Inferior parietal cortex (tissue), 1 donor: Measurements from ENCODE around the gene HLCS.

Source experiments
- DNase-seq: peaks from one replicate; pipeline ENCODE4 v3.0.0-alpha.2; 2016; ENCODE audit errors: extremely low spot score

HLCS gene

DNA sequence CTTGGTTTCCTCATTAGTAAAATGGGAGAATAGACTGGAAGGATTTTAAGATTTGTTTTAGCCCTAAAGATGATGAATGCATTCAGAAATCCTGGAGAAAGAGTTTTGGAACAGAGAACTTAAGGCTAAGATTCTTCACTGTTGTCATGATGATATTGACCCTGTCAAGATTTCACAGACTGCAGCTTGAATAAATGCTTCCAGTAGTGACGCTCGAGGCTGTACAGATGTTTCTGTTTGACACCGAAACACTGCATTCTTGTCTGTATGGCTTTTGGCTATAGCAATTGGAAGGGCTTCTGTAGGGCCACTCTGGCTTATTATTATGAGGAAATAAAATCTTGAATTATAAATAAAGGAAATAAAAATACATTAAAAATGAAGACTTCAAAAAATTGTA, 241.8 kb downstream of the HLCS start:
- no peak for DNase-seq

DNA sequence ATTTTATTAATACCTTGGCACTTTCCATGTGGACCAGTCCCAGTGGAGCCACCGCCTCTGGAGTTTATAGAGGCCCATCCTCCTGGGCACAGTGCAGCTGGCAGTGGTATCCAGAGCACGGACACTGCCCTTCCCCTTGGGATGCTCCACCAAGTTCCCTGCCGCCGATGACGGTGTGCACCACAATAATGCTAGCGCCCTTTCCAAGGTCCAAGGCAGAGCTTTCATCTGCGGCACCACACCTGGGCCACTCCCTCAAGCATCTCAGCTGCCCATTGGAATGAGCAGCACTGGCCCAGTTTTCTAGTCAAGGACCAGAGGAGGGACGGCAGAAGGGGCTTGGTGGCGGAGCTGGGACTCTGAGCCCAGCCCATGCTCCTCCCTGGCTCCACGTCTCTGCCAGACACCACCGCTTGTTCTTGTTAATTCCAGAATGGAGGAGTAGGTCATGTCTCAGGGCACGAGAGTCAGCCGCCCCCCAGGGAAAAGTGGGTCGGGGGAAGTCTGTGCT, 243.0 kb downstream of the HLCS start:
- no peak for DNase-seq

DNA sequence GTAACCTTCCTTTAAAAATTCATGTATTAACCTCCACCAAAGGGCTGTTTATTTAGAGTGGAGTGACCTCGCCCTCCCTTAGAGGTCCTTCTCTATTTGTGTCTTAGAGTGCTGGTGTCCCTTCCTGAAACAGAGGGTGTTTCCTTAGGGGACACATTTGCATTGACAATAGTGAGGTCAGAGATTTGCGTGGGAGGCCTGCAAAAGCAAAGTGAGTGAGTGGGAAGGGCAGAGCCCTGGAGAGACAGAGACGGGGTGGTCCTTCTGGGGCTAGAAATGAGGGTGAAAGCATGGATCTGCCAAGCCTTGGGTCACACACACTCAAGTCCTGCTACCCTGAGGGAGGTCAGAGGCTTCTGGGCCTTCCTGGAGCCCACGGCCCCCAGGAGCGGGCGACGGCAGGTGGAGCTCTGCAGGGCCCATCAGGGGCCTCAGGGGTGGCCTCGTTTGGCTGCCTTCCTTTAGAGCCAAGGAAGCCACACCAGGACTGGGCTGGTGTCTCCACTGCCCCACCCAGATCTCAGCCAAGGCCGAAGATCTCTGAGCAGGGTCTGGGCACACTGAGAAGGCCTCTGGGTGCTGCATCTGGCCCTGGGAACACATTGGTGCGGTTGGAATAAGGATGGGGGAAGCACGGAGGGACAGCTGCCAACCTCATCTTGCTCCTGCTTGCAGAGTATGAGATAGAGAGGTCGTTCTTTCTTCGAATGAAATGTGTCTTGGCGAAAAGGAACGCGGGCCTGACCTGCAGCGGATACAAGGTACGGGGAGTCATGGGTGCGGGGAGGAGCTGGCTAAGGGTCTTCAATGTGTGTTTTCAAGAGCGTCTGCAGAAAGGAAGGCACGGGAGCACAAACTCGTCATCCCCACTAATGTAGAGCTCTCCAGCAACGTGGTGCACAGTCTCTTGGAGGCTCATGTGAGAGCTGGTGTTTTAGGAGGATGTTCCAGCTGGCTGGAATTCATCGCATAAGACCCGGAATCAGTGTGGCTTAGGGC, 243.8 kb downstream of the HLCS start:
- no peak for DNase-seq

DNA sequence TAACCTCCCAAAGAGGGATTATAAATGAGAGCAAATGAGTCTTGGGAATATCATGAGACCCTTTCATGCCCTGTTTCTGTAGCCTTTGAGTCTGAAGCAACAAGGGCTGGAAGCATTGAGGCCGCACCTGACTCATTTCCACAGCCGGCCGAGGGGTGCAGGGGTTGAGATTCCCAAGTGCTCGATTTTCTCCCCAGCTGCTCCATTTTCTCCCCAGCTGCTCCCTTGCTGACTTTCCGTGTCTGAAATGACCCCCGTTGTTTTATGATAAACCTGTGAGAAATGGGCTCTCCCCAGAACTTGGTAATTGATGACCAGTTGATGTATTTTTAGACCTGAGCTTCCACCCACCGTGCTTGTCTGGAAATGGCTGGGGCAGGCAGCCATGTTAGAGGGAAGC, 244.7 kb downstream of the HLCS start:
- DNase-seq: no peak

DNA sequence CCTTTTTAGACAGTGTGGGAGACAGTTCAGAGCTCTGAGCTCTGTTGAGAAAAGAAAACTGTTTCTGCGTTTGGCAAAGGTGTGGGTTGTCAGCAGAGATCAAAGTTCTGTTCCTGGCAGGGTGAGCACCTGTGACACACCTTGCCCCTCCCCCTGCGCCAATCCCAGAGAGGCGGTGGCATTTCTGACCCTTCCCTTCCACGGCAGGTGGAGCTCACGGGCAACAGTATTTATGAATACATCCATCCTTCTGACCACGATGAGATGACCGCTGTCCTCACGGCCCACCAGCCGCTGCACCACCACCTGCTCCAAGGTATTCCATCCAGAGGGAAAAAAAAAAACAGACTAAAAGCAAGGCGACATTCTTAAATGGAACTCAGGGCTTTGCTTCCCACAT, 246.9 kb downstream of the HLCS start:
- DNase-seq: no peak

DNA sequence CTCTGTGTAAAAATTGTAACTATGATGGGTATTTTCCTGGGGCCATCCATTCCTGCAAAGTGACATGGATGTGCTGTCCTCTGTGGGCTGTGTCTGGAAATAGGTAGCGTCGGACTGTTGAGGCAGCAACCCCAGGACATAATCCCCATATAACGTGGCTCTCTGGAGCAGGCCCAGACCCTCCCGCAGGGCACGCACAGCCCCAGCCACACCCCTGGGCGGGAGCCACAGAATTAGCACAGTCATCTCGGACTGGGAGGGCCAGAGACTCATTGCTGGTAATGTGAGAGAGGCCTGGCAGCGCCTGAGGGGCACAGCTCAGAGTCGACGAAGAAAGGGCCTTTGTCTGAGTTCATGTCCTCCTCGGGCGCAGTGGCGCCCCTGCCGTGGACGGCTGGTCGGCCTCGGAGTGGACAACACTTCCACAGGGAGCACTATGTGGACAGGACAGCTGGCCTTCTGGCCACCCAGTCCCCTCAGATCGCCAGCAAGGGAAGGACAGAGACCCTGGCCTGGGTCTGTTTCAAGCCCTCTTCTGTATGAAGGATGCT, 247.4 kb downstream of the HLCS start:
- peak; percentile 64 for DNase-seq

DNA sequence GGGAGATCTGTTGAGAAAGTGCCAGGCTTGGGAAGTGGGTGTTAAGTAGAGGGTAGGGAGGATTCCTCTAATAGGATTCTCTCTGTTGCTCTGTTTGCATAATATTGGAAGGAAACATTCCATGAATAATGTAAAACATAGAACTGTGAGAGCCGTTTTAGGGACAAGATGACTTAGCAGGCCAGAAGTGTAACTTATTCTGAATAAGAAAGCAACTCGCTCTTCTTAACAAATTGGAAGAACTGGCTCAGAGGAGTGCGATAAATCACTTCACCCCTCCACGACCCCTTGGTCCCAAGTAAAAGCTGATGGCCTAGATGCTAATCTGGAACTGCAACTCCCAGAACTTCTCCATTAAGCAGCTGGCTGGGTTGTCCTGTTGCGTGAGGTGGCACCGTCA, 248.5 kb downstream of the HLCS start:
- no peak for DNase-seq

DNA sequence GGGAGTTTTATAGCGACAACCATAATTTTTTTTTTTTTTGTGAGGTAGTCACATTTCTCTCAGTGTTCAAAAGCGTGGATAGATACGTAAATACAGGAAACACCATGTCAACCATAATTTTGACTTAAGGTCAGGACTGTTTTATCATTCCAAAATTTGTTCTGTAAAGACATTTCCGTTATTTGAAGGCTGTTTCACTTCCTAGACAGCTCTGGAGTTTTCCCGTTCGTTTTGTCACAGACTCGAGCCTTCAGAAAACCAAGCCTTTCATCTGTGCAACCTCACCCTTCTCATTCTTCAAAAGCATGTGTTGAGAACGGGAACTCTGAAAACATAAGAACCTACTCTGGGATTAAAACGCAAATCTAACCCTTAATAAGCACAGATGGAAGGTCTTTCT, 249.6 kb downstream of the HLCS start:
- DNase-seq: no peak

DNA sequence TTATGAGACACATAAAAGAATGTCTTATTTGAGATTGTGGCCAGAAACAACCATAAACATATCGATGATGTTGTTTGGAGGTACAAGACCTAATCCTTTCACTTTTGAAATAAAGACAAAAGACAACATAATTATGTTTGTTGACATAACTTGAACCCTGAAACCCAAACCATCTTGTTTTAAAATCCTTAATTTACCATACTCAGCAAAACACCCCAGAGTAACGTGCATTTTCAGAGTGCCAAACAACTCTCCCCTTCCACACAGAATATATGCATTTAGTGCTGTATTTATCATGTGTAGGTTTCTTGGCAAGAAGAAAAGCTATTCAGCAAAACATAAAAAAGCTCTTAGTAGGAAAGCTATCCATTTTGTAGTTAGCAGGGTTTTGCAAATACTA, 250.1 kb downstream of the HLCS start:
- DNase-seq: no peak

DNA sequence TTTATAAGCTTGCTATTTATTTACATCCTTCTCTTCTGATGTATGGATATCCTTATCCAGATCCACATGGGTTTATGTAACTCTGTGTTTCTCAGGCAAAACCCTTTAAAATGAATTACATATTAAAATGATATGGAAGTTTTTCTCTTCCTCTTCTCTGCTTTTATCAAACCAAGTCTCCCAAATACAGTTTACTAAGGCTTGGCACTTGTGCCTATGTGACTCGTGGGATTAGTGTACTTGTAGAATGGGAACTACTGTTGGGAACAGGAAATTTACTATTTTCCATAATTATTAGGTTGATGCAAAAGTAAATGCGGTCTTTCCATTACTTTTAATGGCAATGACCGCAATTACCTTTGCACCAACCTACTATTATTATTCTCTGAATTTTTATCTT, 252.7 kb downstream of the HLCS start:
- no peak for DNase-seq

DNA sequence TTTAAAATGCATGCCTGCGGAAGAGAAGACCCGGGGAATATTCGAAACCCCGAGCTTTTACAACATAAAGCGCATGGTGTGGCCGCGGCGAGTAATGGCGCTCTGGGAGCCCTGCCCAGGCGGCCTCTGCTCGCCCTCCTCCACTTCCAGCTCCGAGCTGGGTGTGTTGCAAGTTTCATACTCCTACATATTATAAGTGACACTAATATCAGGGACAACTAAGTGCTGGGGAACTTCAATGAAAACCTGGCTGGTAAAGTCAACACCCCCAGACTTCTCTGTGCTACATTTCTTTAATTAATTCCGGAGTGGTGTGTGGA, 255.8 kb downstream of the HLCS start:
- DNase-seq: no peak

DNA sequence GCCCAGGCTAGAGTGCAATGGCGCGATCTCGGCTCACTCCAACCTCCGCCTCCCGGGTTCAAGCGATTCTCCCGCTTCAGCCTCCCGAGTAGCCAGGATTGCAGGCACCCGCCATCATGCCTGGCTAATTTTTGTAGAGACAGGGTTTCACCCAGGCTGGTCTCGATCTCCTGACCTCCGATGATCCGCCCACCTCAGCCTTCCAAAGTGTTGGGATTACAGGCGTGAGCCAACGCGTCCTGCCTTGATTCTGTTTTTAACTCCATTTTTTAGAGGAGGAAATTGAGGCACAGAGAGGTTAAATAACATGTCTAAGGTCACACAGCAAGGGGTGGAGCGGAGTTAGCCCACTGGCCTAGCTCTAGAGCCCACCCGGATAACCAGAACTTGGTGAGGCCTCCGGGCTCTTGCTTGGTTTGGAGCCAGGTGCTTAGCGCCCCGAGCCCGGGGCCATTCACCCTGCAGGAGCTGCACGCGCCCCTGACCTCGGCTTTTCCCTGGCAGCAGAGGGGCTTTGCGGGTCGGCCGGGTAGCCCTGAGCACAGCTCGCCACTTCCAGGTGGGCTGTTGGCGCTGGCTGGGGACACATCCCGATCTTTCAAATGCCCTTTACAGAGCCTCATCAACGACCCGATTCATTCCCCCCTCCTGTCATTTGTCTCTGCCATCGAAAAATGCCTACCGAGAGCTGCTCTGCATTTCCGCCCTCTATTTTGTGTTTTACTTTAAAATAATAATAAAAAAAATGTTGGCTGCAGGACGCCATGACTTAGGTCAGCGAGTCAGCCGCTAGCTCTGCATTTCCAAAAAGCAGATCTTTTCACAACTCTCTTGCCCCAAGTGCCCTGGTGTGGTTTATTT, 256.4 kb downstream of the HLCS start:
- DNase-seq: no peak

DNA sequence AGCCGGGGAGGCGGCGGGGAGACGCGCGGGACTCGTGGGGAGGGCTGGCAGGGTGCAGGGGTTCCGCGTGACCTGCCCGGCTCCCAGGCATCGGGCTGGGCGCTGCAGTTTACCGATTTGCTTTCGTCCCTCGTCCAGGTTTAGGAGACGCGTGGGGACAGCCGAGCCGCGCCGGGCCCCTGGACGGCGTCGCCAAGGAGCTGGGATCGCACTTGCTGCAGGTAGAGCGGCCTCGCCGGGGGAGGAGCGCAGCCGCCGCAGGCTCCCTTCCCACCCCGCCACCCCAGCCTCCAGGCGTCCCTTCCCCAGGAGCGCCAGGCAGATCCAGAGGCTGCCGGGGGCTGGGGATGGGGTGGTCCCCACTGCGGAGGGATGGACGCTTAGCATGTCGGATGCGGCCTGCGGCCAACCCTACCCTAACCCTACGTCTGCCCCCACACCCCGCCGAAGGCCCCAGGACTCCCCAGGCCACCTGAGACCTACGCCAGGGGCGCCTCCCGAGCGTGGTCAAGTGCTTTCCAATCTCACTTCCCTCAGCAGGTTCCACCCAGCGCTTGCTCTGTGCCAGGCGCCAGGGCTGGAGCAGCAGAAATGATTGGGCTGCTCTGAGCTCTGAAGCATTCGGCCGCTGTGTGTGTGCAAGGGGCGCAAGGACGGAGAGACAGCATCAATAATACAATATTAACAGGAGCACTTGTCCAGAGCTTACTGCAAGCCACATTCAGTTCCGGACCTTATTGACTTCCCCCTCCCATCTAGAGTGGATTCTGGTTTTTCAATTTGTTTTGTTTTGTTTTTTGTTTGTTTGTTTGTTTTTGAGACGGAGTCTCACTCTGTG, 257.2 kb downstream of the HLCS start:
- DNase-seq: no peak

DNA sequence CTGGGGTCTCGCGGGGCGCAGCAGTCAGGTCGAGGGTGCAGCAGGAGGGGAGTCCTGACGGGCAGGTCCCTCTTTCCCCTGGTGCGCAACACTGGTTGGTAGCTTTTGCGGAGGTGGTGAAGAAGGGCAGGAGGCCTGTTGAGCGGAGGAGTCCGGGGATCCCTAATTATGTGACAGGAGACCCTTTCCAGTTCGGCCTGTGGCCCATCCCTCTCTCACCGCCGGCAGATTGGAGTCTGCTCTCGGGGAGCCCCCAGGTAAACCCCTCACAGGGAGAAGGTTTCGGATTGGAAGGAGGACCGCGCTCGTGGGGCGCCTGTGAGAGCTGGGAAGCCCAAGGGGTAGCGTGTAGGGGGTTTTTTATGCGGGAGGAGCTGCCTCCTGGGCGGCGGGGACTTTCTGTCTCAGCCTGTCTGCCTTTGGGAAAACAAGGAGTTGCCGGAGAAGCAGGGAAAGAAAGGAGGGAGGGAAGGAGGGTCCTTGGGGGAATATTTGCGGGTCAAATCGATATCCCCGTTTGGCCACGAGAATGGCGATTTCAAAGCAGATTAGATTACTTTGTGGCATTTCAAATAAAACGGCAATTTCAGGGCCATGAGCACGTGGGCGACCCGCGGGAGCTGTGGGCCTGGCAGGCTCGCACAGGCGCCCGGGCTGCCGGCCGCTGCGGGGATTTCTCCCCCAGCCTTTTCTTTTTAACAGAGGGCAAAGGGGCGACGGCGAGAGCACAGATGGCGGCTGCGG, 258.0 kb downstream of the HLCS start:
- DNase-seq: no peak

DNA sequence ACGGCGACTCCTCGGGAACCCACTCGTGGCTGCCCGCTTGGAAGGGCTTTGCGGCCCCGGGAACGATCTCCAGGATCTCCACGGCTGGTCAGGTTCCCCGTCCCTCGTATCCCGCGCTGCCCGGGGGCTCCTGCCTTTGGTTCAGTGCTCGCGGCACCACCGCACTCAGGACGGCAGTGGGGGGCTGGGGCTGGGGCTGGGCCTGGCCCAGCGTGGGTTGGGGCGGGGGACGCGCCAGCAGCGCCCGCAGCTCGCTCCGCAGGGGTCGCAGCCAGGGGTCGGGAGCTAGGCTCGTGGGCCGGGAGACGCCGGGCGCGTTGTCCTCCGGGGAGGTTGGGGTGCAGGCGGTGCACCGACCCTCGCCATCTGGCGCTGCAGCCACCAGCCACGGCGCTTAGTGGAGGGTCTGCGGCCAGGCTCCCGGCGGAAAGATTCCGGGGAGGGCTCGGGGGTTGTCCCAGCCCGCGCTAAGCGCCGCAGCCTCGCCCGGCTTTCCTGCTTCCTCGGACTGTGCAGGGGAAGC, 258.6 kb downstream of the HLCS start:
- no peak for DNase-seq

DNA sequence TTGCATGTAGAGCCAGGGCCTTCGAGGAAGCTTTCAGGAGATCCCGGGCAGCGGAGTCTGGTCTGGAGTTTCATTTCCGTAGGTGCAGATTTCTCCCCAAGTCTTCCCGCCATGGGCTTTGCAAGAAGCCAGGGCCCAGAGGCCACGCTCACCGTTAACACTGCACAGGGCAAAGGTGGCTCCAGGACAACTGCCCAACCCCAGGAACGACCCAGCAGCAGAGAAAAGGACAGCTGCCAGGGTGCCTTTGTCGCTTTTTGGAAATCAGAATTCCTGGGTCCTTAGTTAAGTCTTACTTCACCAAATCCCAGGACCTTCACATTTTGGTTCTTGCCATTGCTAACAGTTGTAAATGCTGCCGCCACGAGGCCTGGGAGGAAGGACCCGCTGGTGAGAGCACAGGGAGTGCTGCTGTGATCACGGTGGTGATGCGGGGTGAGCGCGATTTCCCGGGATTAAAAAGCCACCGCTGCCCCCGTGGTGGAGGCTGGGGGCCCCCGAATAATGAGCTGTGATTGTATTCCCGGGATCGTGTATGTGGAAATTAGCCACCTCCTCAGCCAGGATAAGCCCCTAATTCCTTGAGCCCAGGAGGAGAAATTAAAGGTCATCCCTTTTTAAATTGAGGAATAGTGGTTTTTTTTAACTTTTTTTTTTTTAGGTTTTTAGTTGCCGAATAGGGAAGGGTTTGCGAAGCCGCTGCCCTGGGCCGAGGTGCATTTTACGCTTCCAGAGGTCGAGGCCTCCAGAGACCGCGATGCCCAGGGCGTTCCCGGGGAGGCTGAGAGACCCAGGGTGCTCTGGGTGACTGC, 259.3 kb downstream of the HLCS start:
- DNase-seq: peak; percentile 9

DNA sequence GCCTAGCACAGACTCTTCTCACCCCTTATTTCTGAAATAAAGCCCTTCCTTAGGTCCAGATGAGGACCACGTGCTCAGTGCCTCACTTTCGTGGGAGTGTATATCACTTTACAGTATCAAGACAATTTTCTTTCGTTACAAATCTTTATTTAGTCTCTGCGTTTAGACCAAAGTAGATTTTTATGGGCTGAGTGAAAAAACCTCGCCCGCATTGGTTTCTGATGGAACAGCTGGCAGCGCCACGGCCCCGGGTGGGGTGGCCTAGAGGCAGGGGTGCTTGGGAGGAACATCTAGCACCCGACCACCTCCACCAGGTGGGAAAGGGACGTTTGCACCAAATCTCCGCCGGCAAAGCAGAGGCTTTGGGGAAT, 260.0 kb downstream of the HLCS start:
- no peak for DNase-seq

DNA sequence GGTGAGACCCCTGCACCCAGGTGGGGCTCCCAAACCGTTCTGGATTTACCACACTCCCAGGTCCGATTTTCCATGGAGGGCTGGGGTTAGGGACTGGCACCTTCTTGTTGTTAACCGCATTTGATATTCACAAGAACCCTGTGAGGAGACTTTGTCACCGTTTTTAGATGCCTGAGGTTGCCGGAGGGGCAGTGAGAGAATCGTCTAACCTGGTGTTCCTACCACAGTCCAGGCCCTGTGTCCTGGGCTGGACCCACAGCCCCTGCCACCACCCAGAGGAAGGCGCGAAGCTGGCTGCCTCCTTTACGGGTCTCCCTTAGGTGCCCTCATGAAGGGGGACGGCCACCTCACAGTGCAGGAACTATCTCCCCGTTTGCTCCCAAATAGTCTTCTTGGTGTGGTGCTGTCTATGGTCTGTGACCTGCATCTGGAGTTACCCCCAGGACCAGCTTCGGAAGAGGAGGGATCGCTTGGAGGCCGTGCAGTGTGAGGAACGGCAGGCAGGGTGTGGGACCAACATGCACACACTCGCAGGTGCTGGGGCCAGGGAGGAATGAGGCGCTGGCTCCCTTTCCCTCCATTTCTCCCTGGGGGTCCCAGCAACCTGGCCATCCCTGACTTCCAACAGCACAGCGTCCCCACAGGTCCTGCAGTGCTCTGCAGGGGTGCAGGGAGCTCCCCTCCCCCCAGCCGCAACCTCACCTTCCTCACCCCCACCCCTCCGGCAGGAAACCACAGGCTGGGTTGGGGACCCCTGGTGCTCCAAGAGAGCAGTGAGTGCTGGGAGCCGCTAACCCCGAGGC, 260.6 kb downstream of the HLCS start:
- DNase-seq: no peak
